Left cardiac atrium (tissue), 4 donors: ENCODE measurements around the gene NSMCE4A. TPM values are rescaled to one million over a fixed set of nuclear protein-coding genes. Genes with fewer than 3 reads are reported as not detected.
A peak's percentile ranks its signal among the peaks of the same experiment; 100 is the strongest.
"Not testable (repeated sequence)": the region's sequence is repeated elsewhere in the genome, so short reads cannot be mapped to it uniquely, and the experiment has no call there.

Experiments used
- ATAC-seq, 2 donors: fragments of 200-7000 bp; cut with Tn5 transposase; one replicate each; pipeline ENCODE4 v1.9.1; 2020; ENCODE audit warnings: mild to moderate bottlenecking in 2 of 2, moderate library complexity in 2 of 2
- DNase-seq: peaks from one replicate; pipeline ENCODE4 v3.0.0-alpha.2; 2020
- intact Hi-C, 2 donors: fragments of 100-400 bp; cut with DNase I; formaldehyde crosslinking; loops; one replicate each; pipeline versions ENCODE4 v1.14.1 to v1.15.1; 2022 to 2023
- total RNA-seq, 2 donors: library from RNA; stranded (reverse); fragmentation: NEBNext Ultra II Directional; extraction: Animal tissue kit (Norgen Biotek cat#: 25700); gene quantifications; one replicate each; pipeline ENCODE4 v1.2.1, GENCODE V29; 2021
- donor health status: DM: no; HTN: yes; CAD: no.
- donor health status: DM: no; HTN: yes; CAD: no; lungs with severe emphysema.
- donor health status: DM: yes; HTN: yes; CAD: no.
- donor health status: Dilated cardiomyopathy.

The NSMCE4A gene
- total RNA-seq, 2 donors from 2014 or later: 31.4 to 35.8 TPM

DNA sequence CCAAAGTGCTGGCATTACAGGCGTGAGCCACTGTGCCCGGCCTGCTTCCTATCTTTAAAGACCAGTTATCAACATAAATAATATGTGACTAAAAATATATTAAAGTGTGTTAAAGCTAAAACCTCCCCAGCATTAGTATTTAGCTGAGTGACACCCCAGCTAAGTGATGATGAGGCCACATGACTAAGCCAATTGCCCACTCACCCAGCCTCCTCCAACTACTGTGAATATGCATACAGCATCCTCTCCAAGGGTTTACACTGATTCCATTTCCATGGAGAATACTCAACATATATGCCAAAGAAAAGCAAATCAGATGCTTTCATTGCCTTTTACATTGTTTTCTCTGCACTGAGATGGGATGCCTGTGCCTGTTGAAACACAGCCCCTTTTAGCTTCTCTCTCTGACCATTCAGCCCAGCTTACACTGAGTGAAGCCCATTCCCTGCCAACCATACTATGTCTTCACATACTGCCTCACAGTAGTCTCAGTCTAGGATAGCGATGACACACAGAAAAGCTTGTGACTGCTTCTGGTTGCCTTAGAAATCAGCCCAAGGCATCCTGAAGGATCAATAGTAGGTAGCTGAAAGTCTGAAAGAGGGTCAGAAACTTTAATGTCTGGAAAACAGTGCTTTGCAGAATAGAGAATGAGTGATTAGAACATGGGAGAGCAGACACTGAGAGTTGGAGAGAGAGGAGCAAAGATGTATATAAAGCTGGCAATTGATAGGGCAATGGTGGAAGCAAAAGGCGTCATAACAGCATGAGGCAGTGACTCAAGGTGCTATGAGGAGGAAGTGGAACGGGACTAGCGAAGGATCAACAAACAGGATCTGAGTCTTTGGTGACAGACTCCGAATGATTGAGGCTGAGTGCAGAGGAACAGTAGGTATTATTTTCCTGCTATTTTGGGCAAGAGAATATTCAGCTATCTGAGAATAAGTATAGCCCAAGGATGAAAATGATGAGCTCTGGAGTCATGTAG lies 27.4 kb downstream of the NSMCE4A start:
- ATAC-seq: no peak
- intact Hi-C loops: no loop called here
- no peak for DNase-seq

DNA sequence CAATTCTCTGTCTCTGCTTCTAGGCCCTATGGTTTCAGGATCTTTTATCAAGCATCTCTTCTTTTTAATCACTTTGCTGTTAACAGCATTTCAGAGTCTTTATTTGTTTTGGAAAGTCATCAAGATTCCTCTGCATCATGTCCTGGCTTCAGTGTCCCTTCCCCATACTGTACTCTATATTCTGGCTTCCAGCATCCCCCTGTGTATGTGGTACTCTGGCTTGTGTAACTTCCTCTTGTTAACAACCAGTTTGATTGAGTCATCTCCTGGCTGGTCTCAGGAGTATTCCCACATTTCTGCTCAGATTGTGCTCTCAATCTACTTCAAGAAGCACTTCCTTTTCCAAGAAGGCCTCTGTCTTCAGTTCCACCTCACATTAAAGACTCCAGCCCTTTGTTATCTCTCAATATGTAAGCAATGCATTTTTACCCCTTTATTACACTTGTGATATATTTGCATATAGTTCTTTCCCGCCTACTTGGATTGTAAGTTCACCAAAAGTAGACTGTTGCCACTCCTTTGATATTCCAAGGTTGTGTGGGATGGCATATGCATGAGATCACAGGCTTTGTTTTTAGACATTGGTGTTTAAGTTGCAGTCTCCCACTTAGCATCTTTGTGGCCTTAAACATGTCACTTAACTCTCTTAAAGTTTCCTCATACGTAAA lies 32.1 kb downstream of the NSMCE4A start:
- DNase-seq: no peak
- intact Hi-C loops: no loop called here
- ATAC-seq: peak; percentile 88 to 89

DNA sequence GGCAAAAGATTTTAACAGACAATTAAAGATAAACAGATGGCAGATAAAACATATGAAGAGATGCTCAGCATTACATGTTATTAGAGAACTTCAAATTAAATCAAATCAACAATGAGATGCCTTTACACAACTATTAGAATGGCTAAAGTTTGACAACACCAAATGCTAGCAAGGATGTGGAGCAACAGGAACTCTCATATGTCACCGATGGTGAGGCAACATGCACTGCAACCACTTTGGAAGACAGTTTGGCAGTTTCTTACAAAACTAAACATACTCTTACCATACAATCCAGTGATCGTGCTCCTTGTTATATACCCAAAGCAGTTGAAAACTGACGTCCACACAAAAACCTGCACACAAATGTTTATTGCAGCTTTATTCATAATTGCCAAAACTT lies 33.5 kb downstream of the NSMCE4A start:
- ATAC-seq: no peak
- intact Hi-C loops: no loop called here
- no peak for DNase-seq

DNA sequence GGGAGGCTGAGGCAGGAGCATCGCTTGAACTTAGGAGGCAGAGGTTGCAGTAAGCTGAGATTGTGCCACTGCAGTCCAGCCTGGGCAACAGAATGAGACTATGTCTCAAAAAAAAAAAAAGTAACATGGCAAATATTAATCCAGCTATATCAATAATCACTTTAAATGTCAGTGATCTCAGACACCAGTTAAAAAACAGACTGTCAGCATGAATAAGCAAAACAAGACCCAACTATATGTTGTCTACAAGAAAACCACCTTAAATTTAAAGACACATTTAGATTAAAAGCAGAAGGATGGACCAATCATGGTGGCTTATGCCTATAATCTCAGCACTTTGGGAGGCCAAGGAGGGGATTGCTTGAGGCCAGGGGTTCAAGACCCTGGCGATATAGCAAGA lies 38.7 kb downstream of the NSMCE4A start:
- ATAC-seq (no peak), DNase-seq (no peak)
- intact Hi-C loops: no loop called here

DNA sequence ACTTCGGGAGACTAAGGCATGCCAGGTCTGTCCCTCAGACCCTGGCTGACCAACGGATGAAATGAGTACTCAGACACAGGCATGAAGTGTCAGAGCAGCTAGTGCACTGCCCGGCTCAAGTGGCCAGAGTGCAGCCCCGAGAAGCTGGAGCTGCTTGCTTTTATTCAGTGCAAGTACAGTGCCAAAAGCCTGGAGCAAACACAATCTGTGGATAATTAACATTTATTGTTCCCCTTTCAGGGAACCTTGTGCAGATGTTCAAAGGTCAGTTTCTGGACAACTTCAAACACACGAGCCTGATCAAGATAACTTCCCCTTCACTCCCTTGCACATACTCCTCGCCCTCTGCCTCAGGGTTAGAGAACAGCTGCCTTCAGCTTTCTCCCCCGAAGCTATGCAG lies 39.3 kb downstream of the NSMCE4A start:
- ATAC-seq: no peak

DNA sequence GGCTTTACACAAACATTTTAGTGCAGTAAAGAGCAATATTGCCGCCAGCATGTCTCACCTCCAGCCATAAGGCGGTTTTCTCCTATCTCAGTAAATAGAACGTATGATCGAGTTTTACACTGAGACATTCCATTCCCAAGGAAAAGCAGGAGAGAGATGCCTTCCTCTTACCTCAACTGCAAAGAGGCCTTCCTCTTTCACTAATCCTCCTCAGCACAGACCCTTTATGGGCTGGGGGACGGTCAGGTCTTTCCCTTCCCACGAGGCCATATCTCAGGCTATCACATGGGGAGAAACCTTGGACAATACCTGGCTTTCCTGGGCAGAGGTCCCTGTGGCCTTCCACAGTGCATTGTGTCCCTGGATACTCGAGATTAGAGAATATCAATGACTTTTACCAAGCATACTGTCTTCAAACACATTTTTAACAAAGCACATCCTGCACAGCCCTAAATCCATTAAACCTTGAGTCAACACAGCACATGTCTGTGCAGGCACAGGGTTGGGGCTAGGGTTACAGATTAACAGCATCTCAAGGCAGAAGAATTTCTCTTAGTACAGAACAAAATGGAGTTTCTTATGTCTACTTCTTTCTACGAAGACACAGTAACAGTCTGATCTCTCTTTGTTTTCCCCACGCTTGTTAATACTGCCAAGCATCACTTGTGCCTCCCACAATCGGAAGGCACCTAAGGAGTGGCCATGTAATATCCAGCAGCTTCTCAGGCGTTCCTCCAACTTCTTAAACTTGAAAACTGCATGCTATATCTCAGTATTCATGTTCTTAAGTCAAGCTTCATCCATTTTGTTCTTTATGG lies 44.5 kb downstream of the NSMCE4A start:
- not testable (repeated sequence) for DNase-seq, ATAC-seq

More for the DNA sequence above, 39.3 kb downstream of the NSMCE4A start:
- no peak for DNase-seq
- intact Hi-C loops: no loop called here

DNA sequence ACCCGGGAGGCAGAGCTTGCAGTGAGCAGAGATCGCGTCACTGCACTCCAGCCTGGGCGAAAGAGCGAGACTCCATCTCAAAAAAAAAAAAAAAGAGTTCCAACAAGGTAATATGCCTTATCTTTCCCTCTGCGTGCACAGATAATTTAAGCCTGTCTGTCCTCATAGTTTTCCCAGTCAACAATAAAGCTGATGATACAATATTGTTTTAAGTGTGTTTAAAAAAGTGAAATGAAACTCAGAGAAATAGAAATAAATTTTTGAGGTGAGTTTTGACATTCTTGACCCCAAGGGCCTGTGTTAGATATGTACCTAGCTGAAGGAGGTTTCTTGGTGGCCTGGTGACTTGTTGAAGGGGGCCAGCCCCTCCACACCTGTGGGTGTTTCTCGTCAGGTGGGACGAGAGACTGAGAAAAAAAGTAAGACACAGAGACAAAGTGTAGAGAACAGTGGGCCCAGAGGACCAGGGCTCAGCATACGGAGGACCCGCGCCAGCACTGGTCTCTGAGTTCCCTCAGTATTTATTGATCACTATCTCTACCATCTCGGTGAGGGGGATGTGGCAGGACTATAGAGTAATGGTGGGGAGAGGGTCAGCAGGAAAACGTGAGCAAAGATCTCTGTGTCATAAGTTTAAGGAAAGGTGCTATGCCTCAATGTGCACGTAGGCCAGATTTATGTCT lies 45.3 kb downstream of the NSMCE4A start:
- DNase-seq, ATAC-seq: not testable (repeated sequence)
- intact Hi-C loops: loop anchor here in 1 of 2 donors (5.0 kb wide), 1 partner anchor 43 kb away; no protein-coding TSS in a partner anchor

More for the DNA sequence above, 44.5 kb downstream of the NSMCE4A start:
- intact Hi-C loops: loop anchor here in 1 of 2 donors (5.0 kb wide), 1 partner anchor 42 kb away; no protein-coding TSS in a partner anchor

DNA sequence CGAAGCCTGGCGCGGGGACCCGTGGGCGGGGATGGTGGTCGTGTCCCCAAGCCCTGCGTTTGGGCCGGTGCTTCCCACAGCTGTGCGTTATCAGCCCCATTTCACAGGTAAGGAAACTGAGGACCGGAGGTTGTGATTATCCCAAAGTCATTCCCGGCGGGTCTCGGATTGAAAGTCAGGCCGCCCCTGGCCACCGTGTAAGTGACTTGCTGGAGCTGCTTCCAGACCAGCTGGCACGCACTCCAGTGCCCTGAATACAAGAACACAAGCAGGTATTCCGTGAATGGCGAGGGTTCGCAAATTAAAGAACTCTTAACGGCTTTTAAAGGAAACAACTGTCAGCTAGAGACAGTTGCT lies 46.5 kb downstream of the NSMCE4A start:
- intact Hi-C loops: no loop called here
- DNase-seq: no peak
- ATAC-seq: peak in 1 of 2 donors; percentile 3

DNA sequence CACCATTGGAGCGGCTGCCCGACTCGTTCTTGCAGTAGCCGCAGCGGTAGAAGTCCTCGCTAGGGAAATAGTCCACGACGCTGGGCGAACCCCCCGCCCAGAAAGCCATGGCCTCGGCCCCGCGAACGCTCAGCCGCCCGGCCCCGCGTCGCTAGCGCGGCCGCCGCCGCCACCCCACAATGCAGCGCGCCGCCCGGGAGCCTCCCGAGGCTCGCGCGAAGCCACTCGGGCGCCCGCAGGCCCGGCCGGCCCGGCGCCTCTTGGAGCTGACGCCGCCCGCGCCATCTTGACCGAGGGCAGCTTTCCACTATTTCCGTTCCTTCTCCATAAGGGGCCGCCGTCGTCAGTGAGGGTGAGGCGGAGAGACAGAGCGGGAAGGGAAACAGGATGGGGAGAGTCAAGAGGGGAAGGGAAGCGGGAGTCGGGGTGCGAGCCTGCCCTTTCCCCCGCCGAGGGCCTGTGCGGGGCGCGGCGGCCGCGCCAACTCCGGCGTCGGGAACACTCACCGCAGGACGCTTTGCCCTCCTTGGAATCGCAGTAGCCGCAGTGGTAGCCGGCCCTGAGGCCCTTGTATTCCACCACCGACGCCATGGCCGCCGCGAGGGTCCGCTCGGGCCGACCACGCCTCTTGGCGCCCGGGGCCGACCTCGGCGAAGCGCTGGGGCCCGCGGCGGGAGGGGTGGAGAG lies 47.0 kb downstream of the NSMCE4A start, which contains the start of gene ATE1:
Gene ATE1, minus strand, starts transcription at position 191 of the 687 bp plus-strand sequence. Its CDS starts 82 bp downstream, at position 109.
- intact Hi-C loops: no loop called here
- ATAC-seq: peak; percentile 97 to 98
- peak; percentile 93 for DNase-seq

DNA sequence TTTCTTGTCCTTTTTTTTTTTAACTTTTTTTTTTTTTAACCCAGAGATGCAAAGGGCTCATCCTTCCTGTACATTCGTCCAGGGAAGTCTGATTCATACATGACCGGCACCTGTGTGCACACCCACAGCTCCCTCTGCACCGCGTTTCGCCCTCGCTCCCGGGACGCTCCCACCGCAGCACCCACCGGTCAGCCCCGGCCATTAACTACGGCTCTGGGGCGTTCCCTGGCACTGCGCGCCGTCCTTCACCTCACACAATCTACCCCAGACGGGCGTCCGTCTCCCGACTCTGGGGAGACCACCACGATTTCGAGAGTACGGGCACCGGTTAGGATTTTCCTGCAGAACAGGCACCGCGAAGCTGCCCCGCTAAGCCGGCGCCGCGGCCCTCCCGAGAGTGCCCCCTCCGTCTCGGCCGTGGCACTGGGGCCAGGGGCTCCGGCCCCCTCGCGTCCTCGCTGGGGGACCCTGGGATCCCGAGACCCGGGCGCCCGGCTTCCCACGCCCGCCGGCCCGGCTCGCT lies 47.6 kb downstream of the NSMCE4A start:
- intact Hi-C loops: no loop called here
- peak; percentile 62 to 77 for ATAC-seq
- peak; percentile 68 for DNase-seq

DNA sequence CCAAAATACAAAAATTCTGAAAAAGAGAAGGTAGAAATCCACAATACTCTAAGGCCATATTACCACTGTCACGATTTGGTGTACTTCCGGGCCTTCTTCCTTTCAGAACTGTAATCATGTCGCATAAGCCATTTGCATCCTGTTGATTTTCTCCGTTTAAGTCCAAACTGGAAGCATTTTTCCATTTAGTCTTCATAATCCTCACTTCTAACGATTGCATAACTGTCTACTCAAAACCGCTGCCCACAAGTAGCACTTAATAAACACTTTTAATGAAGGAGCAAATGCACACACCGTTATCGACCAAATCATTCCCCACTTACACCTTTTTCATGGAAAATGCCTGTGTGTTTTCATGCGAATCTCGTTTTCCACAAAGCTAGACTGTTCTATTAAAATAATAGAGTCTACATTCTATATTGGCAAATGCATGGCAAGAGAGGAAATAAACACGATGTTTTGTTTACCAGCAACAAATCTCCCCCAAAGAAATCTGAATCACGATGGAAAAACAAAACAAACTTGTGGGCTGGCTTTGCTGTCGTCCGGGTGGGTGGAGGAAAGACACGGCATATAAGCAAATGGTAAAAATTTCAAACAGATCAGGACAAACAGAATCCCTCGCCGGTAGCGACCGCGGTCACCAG lies 48.2 kb downstream of the NSMCE4A start:
- intact Hi-C loops: no loop called here
- DNase-seq (no peak), ATAC-seq (no peak)

DNA sequence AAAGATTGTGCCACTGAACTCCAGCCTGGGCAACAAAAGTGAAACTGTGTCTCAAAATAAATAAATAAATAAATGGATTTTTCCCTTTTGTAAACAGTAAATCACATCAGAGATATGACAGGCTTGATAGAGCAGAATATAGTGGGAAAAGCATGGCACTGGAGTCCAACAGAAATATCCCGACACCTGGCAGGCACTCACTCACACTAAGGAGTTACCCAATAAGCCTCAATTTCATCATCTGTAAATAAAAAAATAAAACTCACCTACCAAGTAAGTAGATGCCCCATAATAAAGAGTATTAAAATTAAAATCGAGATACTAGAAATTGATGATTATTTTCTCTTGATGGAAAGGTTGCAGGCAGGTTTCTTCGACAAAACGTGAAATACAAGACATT lies 48.9 kb downstream of the NSMCE4A start:
- ATAC-seq (no peak), DNase-seq (no peak)
- intact Hi-C loops: no loop called here

DNA sequence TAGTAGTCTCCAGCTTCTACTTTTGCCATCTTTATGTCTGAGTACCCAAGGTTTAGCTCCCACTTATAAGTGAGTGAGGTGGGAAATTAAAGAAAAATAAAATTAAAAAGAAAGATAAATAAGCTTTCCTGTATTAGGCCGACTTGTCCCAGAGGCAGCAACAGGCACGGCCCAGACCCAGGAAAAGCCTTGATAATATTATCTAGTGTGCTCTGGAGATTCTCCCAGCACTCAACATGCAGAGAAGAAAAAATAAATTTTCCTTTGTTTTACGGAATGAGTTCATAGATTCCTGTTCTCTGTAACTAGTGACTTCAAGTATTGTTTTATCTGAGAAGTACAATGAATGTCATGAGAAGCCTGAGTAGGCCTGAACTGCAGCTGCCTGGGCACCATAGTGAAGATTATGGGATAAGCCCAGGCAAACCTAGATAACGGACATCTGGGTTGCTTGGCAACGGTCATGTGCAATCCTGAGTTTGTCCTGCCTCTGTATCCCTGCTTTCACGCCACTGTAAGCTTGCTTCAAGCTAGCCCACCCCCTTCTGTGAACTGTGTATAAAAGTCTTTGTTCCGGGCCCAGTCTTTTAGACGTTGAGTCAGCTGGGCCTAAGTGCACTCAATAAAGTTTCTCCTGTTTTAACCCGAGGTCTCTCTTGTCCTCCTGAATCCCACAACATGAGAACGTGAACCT lies 53.6 kb downstream of the NSMCE4A start:
- ATAC-seq (peak in 1 of 2 donors; percentile 9), DNase-seq (no peak)
- intact Hi-C loops: no loop called here

DNA sequence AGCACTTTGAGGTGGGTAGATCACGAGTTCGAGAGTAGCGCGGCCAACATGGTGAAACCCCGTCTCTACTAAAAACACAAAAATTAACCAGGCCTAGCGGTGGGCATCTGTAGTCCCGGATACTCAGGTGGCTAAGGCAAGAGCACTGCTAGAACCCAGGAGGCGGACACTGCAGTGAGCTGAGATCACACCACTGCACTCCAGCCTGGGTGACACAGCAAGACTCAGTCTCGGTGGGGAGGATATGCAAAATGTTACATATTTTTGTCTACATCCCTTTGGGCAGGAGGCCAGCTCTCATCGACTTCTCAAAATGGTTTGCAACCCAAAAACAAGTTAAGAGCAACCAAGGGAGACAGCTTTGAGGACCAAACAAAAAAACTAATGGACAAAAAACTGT lies 55.4 kb downstream of the NSMCE4A start:
- DNase-seq (no peak), ATAC-seq (no peak)
- intact Hi-C loops: no loop called here

DNA sequence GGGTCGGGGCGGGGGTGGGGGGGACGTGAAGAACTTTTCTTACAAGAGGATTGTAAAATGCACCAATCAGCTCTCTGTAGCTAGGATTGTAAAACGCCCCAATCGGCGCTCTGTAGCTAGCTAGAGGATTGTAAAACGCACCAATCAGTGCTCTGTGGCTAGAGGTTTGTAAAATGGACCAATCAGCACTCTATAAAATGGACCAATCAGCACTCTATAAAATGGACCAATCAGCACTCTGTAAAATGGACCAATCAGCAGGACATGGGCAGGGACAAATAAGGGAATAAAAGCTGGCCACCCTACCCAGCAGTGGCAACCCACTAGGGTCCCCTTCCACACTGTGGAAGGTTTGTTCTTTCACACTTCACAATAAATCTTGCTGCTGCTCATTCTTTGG lies 56.2 kb downstream of the NSMCE4A start:
- intact Hi-C loops, DNase-seq, ATAC-seq: not testable (repeated sequence)

DNA sequence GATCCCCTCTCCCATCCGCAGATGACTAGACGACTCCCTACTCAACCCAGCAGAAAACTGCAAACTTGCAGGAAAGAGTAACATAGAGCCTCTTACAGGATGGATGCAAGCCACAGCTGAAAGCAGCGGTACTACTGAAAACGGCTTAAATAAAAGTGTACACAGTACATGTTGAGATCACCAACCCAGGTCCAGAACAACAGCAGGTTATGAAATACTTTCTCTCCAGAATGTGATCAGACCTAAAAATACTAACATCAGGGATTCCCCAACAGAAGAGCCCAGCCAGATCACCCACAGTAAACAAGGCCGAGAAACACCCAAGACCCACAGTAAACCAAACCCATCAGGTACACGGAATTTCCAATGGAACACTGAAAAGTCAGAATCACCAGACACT lies 60.4 kb downstream of the NSMCE4A start:
- peak; percentile 15 to 20 for ATAC-seq
- intact Hi-C loops: no loop called here
- no peak for DNase-seq

DNA sequence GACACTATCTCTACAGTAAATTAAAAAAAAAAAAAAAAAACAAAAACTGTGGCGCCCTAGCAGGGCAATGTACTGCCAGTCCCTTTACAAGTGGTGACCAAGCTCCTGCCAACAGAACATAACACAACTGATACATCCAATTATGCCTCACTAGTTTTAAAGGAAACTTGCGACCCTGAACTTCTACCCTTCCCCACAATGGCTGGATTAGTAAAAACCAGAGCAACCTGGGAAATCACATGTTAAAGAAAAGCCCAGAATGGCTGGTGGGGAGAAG lies 63.7 kb downstream of the NSMCE4A start:
- ATAC-seq (peak; percentile 32 to 62), DNase-seq (no peak)
- intact Hi-C loops: no loop called here
